Tibial artery (tissue), 4 donors: ENCODE results near the gene CAMSAP2.

Experiments used
- DNase-seq, 2 donors: peaks; one replicate each; pipeline ENCODE4 v3.0.0-alpha.2; 2019
- H3K27ac ChIP-seq, 2 donors: fragments of 200-600 bp; sonication (generic) in 1 of 2; 1 replicate in 1 of 2; 2 replicates in 1 of 2; pipeline ENCODE4 v1.5.1; 2018 to 2019; ENCODE audit warnings: mild to moderate bottlenecking in 1 of 2
- H3K27me3 ChIP-seq, 2 donors: fragments of 200-600 bp; sonication (generic) in 1 of 2; one replicate each; pipeline versions ENCODE4 v1.5.1 to v1.6.0; 2016 to 2019
- H3K36me3 ChIP-seq, 3 donors: fragments of 200-600 bp; sonication (generic) in 2 of 3; one replicate each; pipeline ENCODE4 v1.5.1; 2016 to 2019; ENCODE audit warnings: mild to moderate bottlenecking in 2 of 3
- H3K4me1 ChIP-seq, 4 donors: fragments of 200-600 bp; sonication (generic) in 2 of 4; 1 replicate in 3 of 4; 2 replicates in 1 of 4; pipeline ENCODE4 v1.5.1; 2016 to 2019
- H3K4me3 ChIP-seq, 2 donors: fragments of 200-600 bp; sonication (generic) in 1 of 2; 1 replicate in 1 of 2; 2 replicates in 1 of 2; pipeline ENCODE4 v1.5.1; 2018 to 2019; ENCODE audit warnings: mild to moderate bottlenecking in 2 of 2
- H3K9me3 ChIP-seq, 3 donors: fragments of 200-600 bp; sonication (generic) in 1 of 3; one replicate each; pipeline ENCODE4 v1.5.1; 2016 to 2019
- intact Hi-C: fragments of 100-400 bp; cut with DNase I; formaldehyde crosslinking; loops from one replicate; pipeline ENCODE4 v1.15.0; 2023; ENCODE audit warnings: low total_unique reads
- TF ChIP-seq, protein P1 (sequence below), 2 experiments: fragments of 200-600 bp in 1 of 2; fragments of 450-650 bp in 1 of 2; IDR thresholded peaks; one replicate each; pipeline ENCODE4 v1.5.1; 2017 to 2019; ENCODE audit warnings: antibody characterized with exemption in 2 of 2, mild to moderate bottlenecking in 1 of 2, moderate library complexity in 1 of 2

CAMSAP2 gene

DNA sequence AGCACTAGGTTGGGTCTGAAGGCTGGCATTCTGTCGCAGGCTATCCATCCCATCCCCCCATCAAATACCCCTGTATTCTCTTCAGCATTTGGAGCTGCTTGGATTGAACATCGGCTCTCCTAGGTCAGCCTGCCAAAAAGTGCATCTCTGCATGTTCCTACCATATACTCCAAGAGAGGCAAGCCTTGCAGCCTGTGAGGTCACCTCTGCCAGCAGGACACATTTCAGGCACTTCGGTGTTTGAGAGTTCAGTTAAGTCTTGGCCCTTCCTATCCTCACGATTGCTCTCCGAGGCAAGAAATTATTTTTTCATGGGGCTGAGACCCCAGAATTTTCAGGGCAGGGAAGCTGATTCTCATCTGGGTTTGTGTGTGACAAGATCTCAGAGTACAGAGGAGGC, 136.7 kb downstream of the CAMSAP2 start:
- Histone ChIP-seq H3K9me3 (no peaks in the 10 kb centered on the region), H3K27me3 (peaks cover 6 to 52% of the 10 kb centered on the region in 2 donors), H3K4me3 (no peak overlapping the region), H3K27ac (no peak overlapping the region), H3K4me1 (peaks cover 0 to 15% (median 12%) of the 10 kb centered on the region in 4 donors), H3K36me3 (no peaks in the 10 kb centered on the region)
- TF ChIP-seq, protein P1, sequence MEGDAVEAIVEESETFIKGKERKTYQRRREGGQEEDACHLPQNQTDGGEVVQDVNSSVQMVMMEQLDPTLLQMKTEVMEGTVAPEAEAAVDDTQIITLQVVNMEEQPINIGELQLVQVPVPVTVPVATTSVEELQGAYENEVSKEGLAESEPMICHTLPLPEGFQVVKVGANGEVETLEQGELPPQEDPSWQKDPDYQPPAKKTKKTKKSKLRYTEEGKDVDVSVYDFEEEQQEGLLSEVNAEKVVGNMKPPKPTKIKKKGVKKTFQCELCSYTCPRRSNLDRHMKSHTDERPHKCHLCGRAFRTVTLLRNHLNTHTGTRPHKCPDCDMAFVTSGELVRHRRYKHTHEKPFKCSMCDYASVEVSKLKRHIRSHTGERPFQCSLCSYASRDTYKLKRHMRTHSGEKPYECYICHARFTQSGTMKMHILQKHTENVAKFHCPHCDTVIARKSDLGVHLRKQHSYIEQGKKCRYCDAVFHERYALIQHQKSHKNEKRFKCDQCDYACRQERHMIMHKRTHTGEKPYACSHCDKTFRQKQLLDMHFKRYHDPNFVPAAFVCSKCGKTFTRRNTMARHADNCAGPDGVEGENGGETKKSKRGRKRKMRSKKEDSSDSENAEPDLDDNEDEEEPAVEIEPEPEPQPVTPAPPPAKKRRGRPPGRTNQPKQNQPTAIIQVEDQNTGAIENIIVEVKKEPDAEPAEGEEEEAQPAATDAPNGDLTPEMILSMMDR (IDR thresholded peaks at IDR 0.05), result no peak
- intact Hi-C loops, result no loop called here
- DNase-seq, result no peak

DNA sequence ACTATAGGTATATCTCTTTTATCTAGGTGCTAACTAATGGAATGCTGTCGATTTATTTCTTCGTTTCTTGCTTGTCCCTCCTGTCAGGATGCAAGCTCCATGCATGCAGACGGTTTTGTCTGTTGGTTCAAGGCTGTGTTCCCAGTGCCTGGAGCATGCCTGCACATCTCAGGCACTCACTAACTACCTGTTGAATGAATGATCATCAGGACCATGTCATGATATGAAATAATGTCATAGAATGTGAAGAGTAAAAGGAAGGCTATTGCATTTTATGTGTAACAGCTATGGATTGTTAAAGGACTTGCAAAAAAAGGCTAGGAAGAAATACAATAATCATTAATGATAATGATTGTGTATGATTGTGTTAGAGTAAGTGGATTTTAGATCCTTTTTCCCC, 138.3 kb downstream of the CAMSAP2 start:
- peaks cover 0 to 15% (median 12%) of the 10 kb centered on the region in 4 donors for H3K4me1 ChIP-seq
- TF ChIP-seq, protein P1 (IDR thresholded peaks at IDR 0.05), result no peak
- H3K27ac ChIP-seq, result no peak overlapping the region
- intact Hi-C loops, result no loop called here
- no peaks in the 10 kb centered on the region for H3K36me3 ChIP-seq
- no peak overlapping the region for H3K4me3 ChIP-seq
- H3K9me3 ChIP-seq, result no peaks in the 10 kb centered on the region
- DNase-seq, result no peak
- peaks cover 6 to 36% of the 10 kb centered on the region in 2 donors for H3K27me3 ChIP-seq

- Histone ChIP-seq H3K36me3 (no peaks in the 10 kb centered on the region), H3K9me3 (no peaks in the 10 kb centered on the region), H3K4me3 (no peak overlapping the region), H3K4me1 (peaks cover 0 to 11% (median 9%) of the 10 kb centered on the region in 4 donors), H3K27ac (no peak overlapping the region), H3K27me3 (peaks cover 1 to 26% of the 10 kb centered on the region in 2 donors)
- TF ChIP-seq, protein P1 (IDR thresholded peaks at IDR 0.05), result no peak
- intact Hi-C loops, result no loop called here
- DNase-seq, result no peak
These were observed 139.3 kb downstream of the CAMSAP2 start for GRCh38 chr1:200877839-200878551.

DNA sequence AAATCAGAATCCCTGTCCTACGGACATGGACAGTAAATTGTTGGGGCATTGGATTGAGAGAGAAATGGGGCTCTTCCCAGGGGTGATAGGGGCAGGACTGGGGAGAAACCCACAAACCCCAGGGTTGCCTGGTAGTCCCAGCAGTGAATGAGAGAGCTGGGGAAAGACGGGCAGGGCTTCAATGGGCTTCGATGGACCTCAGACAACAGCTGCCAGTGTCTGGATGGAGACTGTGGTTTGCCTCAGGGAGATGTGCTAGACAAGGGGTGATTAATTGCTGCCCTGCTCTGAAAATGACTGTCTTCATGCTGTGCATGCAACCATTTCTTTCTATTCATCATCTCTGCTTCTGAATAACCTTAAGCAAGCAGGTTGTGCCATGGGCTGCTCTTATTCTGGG, 141.5 kb downstream of the CAMSAP2 start:
- H3K27ac ChIP-seq, result no peak overlapping the region
- peaks cover 0 to 10% of the 10 kb centered on the region in 2 donors for H3K27me3 ChIP-seq
- no peak overlapping the region for H3K4me3 ChIP-seq
- TF ChIP-seq, protein P1 (IDR thresholded peaks at IDR 0.05), result no peak
- no peak for DNase-seq
- no peaks in the 10 kb centered on the region for H3K36me3 ChIP-seq
- no peaks in the 10 kb centered on the region for H3K9me3 ChIP-seq
- H3K4me1 ChIP-seq, result no peaks in the 10 kb centered on the region
- intact Hi-C loops, result no loop called here

- intact Hi-C loops, result no loop called here
- Histone ChIP-seq H3K4me1 (no peaks in the 10 kb centered on the region), H3K27me3 (peaks cover 0 to 6% of the 10 kb centered on the region in 2 donors), H3K36me3 (no peaks in the 10 kb centered on the region), H3K4me3 (no peak overlapping the region), H3K9me3 (no peaks in the 10 kb centered on the region), H3K27ac (no peak overlapping the region)
- DNase-seq, result no peak
- TF ChIP-seq, protein P1 (IDR thresholded peaks at IDR 0.05), result no peak
These were observed 144.4 kb downstream of the CAMSAP2 start for GRCh38 chr1:200883118-200883517.
